ENCODE data around the gene EML6. TPM values are rescaled to one million over a fixed set of nuclear protein-coding genes. Genes with fewer than 3 reads are reported as not detected.

EML6 gene
- total RNA-seq, 2 donors from 2014 or later, result 1.4 to 2.1 TPM

DNA sequence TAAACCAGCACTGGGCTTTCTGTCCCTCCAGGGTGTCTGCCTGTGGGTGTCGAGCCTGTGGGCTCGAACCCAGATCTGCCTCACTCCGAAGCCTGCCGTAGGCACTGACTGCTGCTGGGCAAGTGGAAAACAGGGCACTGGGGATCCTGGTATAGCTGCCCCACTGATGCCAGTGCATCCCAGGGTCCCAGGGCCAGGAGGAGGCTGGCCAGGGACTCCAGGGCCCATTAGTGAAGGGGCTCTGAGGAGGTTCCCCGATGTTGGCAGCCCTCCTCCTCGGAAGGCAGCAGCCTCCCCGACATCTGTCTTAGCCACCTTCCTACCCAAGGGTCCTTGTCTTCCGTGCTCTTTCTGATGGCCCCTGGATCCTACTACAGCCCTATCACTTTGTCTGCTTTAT lies 230.7 kb downstream of the EML6 start:
- no peak for DNase-seq
- H3K27ac Mint-ChIP-seq, result no peak overlapping the region
- H3K4me1 ChIP-seq (ENCODE audit: control insufficient read depth, insufficient read depth, low read length), result no peaks in the 10 kb centered on the region
- TF ChIP-seq, protein P1, sequence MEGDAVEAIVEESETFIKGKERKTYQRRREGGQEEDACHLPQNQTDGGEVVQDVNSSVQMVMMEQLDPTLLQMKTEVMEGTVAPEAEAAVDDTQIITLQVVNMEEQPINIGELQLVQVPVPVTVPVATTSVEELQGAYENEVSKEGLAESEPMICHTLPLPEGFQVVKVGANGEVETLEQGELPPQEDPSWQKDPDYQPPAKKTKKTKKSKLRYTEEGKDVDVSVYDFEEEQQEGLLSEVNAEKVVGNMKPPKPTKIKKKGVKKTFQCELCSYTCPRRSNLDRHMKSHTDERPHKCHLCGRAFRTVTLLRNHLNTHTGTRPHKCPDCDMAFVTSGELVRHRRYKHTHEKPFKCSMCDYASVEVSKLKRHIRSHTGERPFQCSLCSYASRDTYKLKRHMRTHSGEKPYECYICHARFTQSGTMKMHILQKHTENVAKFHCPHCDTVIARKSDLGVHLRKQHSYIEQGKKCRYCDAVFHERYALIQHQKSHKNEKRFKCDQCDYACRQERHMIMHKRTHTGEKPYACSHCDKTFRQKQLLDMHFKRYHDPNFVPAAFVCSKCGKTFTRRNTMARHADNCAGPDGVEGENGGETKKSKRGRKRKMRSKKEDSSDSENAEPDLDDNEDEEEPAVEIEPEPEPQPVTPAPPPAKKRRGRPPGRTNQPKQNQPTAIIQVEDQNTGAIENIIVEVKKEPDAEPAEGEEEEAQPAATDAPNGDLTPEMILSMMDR (conservative IDR thresholded peaks at IDR 0.05), result no peak
- no peak overlapping the region for H3K27ac ChIP-seq (ENCODE audit: low read depth, low read length)
- H3K36me3 Mint-ChIP-seq (ENCODE audit: low read depth), result no peaks in the 10 kb centered on the region
- no peak overlapping the region for H3K4me3 Mint-ChIP-seq
- H3K9me3 Mint-ChIP-seq, result no peaks in the 10 kb centered on the region
- no peaks in the 10 kb centered on the region for H3K9me3 ChIP-seq (ENCODE audit: control insufficient read depth, low read length)
- H3K36me3 ChIP-seq (ENCODE audit: control insufficient read depth, insufficient read depth, low read length), result no peaks in the 10 kb centered on the region
- no peak overlapping the region for H3K4me3 ChIP-seq (ENCODE audit: low read length)
- 75 to 79% methylated on average over 4 to 8 of the region's 8 CpGs for WGBS, 2 experiments (ENCODE audit: insufficient coverage in 1 of 2, insufficient read length in 1 of 2)
- H3K4me1 Mint-ChIP-seq, result peaks cover 12% of the 10 kb centered on the region
- H3K9ac ChIP-seq (ENCODE audit: extremely low read depth, low read length, poor library complexity, severe bottlenecking), result no peak overlapping the region
- H3K27me3 ChIP-seq (ENCODE audit: control insufficient read depth, insufficient read depth, low read length, poor library complexity, severe bottlenecking), result no peaks in the 10 kb centered on the region
- no peaks in the 10 kb centered on the region for H3K27me3 Mint-ChIP-seq (ENCODE audit: insufficient read depth)

DNA sequence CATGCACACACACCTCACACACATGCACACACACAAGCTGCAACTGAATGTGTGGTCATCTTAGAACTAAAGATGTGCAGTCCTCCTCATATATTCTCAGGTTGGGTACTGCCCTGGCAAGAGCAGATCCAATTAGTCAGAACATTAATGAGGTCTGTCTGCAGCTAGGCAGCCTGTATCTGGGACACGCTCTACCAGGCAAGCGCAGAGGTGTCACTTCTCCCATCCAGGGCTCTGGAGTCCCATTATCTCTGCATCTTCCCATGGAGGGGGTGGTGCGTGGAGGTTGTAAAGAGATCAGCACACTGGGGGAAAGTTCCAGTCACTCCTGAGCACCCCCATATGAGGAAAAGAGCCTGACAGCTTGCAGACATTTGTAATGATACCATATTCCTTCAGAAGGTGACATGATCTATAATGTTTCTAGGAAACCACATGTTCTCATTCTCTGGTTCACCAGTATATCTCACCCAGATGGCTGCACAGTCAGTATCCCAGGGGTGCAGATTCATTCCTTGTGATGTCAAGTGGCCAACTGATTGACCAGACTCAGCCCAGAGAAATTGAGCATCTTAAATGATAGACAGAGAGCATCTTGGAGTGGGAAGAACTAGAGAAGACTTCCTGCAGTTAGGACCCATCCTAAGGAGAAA lies 231.4 kb downstream of the EML6 start:
- no peak overlapping the region for H3K4me3 Mint-ChIP-seq
- Histone ChIP-seq H3K9me3 (ENCODE audit: control insufficient read depth, low read length) (no peaks in the 10 kb centered on the region), H3K4me1 (ENCODE audit: control insufficient read depth, insufficient read depth, low read length) (no peaks in the 10 kb centered on the region), H3K27ac (ENCODE audit: low read depth, low read length) (no peak overlapping the region), H3K4me3 (ENCODE audit: low read length) (no peak overlapping the region), H3K27me3 (ENCODE audit: control insufficient read depth, insufficient read depth, low read length, poor library complexity, severe bottlenecking) (no peaks in the 10 kb centered on the region), H3K9ac (ENCODE audit: extremely low read depth, low read length, poor library complexity, severe bottlenecking) (no peak overlapping the region), H3K36me3 (ENCODE audit: control insufficient read depth, insufficient read depth, low read length) (no peaks in the 10 kb centered on the region)
- no peaks in the 10 kb centered on the region for H3K36me3 Mint-ChIP-seq (ENCODE audit: low read depth)
- H3K4me1 Mint-ChIP-seq, result peaks cover 12% of the 10 kb centered on the region
- TF ChIP-seq, protein P1 (conservative IDR thresholded peaks at IDR 0.05), result no peak
- H3K27me3 Mint-ChIP-seq (ENCODE audit: insufficient read depth), result no peaks in the 10 kb centered on the region
- no peaks in the 10 kb centered on the region for H3K9me3 Mint-ChIP-seq
- WGBS, 2 experiments (ENCODE audit: insufficient coverage in 1 of 2, insufficient read length in 1 of 2), result 97 to 100% methylated on average over 3 of the region's 3 CpGs
- H3K27ac Mint-ChIP-seq, result no peak overlapping the region
- no peak for DNase-seq

GRCh38 chr2:54955358-54956110 lies 232.1 kb downstream of the EML6 start:
- Mint-ChIP-seq H3K27ac (peak overlapping the region; percentile 22), H3K27me3 (ENCODE audit: insufficient read depth) (no peaks in the 10 kb centered on the region), H3K9me3 (no peaks in the 10 kb centered on the region), H3K4me3 (no peak overlapping the region), H3K36me3 (ENCODE audit: low read depth) (no peaks in the 10 kb centered on the region), H3K4me1 (peaks cover 18% of the 10 kb centered on the region)
- Histone ChIP-seq H3K9ac (ENCODE audit: extremely low read depth, low read length, poor library complexity, severe bottlenecking) (no peak overlapping the region), H3K27me3 (ENCODE audit: control insufficient read depth, insufficient read depth, low read length, poor library complexity, severe bottlenecking) (no peaks in the 10 kb centered on the region), H3K4me3 (ENCODE audit: low read length) (no peak overlapping the region), H3K27ac (ENCODE audit: low read depth, low read length) (no peak overlapping the region), H3K4me1 (ENCODE audit: control insufficient read depth, insufficient read depth, low read length) (no peaks in the 10 kb centered on the region), H3K36me3 (ENCODE audit: control insufficient read depth, insufficient read depth, low read length) (no peaks in the 10 kb centered on the region), H3K9me3 (ENCODE audit: control insufficient read depth, low read length) (no peaks in the 10 kb centered on the region)
- no peak for DNase-seq
- WGBS, 2 experiments (ENCODE audit: insufficient coverage in 1 of 2, insufficient read length in 1 of 2), result 85 to 95% methylated on average over 3 to 9 of the region's 9 CpGs
- TF ChIP-seq, protein P1 (conservative IDR thresholded peaks at IDR 0.05), result no peak

Measured in endodermal cell (in vitro differentiated cells).